GM12865 (cell line): ENCODE results near the gene NRXN2.

Source experiments
- DNase-seq: peaks from one replicate; pipeline ENCODE4 v3.0.0; 2010; ENCODE audit warnings: low read depth
- H3K4me3 ChIP-seq: 2 replicates; pipeline ENCODE4 v1.5.1; 2011; ENCODE audit warnings: mild to moderate bottlenecking, low read depth, low read length, control low read depth
- TF ChIP-seq, protein P1 (sequence below): IDR thresholded peaks from 2 replicates; pipeline ENCODE4 v1.5.1; 2011; ENCODE audit warnings: low read length, control low read depth, low read depth, inconsistent platforms; ENCODE audit not compliant: insufficient read depth; ENCODE audit errors: missing control alignments

NRXN2 gene

DNA sequence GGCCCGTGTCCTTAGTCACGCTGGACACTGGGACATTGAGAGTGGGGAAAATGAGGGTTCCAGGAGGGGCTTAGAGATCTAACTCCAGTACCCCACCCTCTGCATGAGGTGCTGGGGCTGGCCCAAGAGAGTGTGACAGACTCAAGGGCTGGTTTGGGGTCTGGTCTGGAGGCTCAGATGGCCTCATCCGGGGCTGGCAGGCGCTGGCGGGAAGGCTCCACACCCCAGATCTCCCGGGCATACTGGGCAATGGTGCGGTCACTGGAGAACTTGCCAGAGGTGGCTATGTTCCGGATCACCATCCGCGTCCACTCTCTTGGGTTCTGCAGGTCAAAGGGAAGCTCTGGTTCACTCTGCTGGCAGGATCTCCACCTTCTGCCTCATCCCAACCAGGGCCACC, 23.5 kb upstream of the NRXN2 start:
- DNase-seq = no peak
- TF ChIP-seq, protein P1, sequence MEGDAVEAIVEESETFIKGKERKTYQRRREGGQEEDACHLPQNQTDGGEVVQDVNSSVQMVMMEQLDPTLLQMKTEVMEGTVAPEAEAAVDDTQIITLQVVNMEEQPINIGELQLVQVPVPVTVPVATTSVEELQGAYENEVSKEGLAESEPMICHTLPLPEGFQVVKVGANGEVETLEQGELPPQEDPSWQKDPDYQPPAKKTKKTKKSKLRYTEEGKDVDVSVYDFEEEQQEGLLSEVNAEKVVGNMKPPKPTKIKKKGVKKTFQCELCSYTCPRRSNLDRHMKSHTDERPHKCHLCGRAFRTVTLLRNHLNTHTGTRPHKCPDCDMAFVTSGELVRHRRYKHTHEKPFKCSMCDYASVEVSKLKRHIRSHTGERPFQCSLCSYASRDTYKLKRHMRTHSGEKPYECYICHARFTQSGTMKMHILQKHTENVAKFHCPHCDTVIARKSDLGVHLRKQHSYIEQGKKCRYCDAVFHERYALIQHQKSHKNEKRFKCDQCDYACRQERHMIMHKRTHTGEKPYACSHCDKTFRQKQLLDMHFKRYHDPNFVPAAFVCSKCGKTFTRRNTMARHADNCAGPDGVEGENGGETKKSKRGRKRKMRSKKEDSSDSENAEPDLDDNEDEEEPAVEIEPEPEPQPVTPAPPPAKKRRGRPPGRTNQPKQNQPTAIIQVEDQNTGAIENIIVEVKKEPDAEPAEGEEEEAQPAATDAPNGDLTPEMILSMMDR = no peak
- H3K4me3 ChIP-seq = no peak overlapping the region

DNA sequence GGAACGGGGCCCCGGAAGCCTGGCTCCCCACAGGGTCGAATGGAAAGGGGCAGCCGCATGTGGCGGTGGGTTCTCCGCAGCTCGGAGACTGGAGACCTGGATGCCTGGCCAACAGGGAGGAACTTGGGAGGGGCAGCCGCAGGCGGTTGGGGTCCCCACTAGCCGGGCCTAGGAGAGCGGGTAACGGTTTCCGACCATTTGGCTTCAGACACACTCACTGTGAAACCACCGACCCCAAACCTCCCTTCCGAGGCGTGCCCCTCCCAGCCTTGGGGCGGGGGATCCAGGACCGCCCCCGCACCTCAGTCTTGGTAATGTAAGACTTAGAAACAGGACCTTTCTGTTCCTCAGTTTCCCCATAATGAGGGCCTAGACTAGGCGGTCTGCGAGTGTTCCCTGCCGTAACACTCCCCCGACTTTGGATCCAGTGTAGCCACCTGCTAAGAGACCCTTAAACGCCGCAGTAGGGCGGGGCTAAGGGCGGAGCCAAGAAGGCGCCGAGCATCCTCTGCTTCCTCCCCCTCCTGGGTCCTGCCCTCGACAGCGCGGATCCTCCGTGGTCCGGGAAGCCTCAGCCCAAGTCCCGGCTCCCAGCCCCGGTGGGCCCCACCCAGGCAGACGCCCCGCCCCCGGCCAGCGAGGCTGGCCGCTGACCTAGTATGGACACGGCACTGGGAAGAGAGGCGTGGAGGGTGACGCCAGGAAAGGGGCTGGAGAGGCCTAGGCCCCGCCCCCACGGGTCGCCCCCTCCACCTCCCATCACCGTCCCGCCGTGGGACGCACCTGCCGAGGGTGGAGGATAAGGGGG, 22.7 kb upstream of the NRXN2 start:
- DNase-seq = peak; percentile 68
- peak overlapping the region; percentile 56 for H3K4me3 ChIP-seq
- TF ChIP-seq, protein P1 = no peak

DNA sequence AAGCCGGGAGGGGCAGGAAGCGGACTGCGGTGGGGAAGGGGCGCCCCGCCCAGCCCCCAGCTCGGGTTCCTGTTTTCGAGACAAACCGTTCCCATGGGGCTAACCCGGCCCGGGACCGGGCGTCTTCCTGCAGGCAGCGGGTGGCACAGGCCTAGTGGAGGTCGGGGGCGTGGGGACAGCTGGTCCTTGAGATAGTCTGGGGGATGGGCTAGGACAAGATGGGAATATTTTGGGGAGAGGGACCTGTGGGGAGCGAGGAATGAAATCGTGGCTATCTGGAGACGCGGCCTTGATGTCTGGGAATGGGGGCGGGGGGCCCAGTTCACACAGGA, 22.2 kb upstream of the NRXN2 start:
- peak; percentile 82 for DNase-seq
- TF ChIP-seq, protein P1 = no peak
- peak overlapping the region; percentile 56 for H3K4me3 ChIP-seq

DNA sequence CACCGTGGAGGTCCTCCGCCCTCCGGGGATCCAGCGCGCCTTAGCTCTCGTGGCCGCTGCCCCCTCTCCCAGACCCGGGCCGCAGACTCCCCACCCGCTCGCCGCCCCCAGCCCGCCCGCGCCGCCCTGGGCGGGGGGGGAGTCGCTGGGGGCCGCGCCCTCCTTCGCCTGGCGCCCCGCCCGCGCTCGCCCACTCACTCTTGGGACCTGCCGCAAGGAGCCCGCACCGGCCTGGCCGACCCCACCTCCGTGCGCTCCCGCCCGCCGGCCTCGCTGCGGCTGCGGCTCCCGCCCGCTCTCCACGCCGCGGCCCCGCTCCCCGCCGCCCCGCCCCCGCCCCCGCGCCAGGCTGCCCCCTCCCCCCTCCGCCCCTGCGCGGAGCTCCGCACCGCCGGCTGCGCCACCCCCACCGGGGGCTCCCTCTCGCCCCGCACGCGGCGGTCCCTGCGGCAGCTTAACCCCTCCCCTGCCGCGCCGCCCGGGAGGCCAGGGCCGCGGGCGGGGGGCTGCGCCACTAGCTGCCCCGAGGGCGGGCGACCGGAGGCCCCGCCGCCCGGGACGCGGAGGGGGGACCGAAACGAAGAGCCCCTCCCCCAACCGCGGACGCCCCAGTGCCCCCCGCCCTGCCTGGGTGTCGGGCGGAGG, 21.7 kb upstream of the NRXN2 start:
- TF ChIP-seq, protein P1 = no peak
- DNase-seq = no peak
- peak overlapping the region; percentile 56 for H3K4me3 ChIP-seq

DNA sequence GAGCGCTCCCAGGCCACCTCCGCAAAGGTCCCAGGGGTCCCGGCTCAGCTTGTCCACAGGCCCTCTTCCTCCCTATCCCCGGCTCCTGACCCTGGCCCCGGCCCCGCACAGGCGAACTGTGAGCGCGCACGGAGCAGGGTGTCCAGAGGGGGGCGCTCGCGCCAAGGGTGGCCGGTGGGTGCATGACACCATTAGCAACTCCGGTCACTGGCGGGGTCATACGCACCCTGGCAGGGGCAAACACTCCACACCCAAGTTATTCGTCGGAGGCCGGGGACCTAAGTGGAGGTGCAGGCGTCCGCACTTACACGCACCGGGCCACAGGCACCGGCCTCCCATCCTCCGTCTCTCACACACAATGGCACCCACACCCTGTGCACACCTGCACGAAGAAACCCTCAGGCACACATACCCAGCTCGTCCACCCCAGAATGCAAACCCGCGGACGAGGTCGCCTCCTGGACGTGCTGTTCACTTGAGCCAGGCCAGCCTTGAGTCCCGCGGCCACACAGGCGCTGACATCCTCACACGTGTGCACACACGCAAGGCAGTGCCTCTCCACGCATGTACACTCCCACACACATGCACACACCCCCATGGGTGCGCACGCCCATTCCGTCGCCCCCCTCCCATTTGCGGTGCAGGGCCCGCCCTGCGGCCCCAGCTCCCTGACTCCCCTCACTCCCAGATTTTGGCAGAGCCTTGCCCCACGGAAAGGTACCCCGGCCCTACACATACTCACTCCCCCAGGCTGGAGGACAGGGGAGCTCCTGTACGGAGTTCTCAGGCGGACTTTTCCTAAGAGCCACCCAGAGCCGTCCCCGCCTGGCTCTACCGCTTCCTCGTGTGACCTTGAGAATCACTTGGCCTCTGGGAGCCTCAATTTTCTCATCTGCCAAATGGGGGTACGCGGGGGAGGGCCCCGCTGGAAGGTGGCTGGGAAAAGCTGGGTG, 20.9 kb upstream of the NRXN2 start, which contains the start of gene RASGRP2:
Gene RASGRP2, minus strand, starts transcription at position 552 of the 953 bp plus-strand sequence. CDS start 1,276 bp downstream, outside the sequence.
- DNase-seq = peak; percentile 67
- H3K4me3 ChIP-seq = peak within 1 kb of the TSS; percentile 56
- TF ChIP-seq, protein P1 = peak; percentile 74

DNA sequence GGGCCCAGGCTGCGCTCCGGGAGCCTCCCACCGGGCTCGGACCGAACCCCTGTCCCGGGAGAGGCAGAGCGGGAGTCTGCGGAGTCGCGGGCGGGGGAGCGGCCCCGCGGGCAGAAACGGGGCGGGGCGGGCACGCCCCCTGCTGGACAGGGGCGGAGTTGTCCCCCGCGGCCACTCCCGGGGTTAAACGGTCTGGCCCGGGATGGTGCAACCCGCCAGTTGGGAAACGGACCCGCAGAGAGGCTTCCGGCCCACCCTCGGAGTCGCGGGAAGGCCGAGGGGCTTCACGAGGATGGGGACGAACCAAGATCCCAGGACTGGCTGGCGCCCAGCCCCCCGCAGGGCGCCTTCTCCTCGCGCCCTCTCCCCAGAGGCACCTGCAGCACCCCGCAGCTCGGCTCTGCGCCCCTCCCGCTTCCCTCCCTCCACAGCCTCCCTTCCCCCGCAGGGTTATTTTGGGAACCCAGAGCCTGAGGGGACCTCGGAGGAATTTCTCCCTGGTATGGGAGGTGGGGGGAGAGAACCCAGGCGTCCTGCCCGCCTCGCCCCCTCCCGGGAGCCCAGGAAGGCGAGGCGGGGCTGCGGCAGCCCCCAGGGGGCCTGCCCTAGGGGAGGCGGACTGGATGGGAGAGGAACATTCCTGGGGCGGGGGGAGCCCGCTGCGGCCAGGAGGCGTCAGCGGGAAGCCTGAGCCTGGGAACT, 20.0 kb upstream of the NRXN2 start:
- TF ChIP-seq, protein P1 = peak; percentile 89
- peak; percentile 60 for DNase-seq

More for the DNA sequence above, 20.0 kb upstream of the NRXN2 start:
- peak overlapping the region; percentile 48 for H3K4me3 ChIP-seq
